ENCODE results near the gene UBR4.

Gene UBR4

DNA sequence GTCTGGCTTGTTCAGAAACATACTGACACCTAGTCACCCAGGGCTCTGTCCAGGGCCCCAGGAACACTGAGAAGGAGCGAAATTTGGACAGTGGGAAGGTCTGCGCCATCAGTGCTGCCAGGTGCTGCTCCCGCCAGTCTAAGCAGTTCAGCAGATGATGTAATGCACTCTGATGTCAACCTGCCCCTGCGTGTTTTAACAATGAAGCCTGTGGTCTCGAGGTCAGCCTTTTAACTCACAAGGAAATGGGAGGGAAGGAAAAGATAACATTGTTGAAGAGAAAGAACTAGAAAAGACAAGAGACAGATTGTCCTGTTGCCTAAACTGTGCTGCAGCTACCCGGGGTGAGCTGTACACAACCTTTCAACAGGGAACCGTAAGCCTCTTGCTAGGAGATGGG, 127.0 kb downstream of the UBR4 start:
- Mint-ChIP-seq H3K4me3 (no peak overlapping the region), H3K36me3 (ENCODE audit: low read depth) (peaks cover 56% of the 10 kb centered on the region), H3K27me3 (ENCODE audit: low read depth, poor library complexity) (no peaks in the 10 kb centered on the region), H3K27ac (peak overlapping the region; percentile 53), H3K9me3 (no peaks in the 10 kb centered on the region), H3K4me1 (peaks cover 16% of the 10 kb centered on the region)
- TF ChIP-seq, protein P1, sequence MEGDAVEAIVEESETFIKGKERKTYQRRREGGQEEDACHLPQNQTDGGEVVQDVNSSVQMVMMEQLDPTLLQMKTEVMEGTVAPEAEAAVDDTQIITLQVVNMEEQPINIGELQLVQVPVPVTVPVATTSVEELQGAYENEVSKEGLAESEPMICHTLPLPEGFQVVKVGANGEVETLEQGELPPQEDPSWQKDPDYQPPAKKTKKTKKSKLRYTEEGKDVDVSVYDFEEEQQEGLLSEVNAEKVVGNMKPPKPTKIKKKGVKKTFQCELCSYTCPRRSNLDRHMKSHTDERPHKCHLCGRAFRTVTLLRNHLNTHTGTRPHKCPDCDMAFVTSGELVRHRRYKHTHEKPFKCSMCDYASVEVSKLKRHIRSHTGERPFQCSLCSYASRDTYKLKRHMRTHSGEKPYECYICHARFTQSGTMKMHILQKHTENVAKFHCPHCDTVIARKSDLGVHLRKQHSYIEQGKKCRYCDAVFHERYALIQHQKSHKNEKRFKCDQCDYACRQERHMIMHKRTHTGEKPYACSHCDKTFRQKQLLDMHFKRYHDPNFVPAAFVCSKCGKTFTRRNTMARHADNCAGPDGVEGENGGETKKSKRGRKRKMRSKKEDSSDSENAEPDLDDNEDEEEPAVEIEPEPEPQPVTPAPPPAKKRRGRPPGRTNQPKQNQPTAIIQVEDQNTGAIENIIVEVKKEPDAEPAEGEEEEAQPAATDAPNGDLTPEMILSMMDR (IDR thresholded peaks at IDR 0.05), result no peak
- no peak for DNase-seq

DNA sequence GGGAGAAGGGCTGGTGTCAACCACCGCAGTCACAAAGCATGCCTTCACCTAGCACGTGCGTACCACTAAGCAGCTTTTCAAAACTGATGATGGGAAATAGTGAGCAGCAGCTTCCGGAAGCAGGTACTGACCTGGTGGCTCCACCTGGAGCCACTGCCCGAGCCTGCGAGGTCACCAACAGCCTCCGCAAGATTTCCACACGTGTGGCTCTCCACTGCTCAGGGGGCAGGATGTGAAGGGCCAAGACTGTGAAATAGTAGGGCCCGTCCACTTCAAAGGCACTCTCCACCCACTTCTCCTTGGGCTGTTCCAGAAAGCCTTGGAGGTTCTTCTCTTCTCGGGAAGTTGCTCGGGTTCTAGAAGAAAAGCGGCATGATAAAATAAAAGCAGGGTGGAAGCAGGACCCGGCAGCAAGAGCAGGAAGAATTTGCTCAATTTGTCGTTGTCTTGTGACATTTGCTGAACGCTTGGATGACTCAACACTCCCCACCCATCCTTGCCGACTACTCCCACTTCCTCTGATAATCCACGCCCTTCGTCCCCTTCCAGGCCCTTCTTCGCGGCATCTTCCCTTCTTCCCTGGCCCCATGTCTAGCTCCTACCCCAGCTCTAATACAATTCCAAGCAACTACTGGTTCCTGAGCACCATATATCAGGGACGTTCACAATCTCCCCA, 128.7 kb downstream of the UBR4 start:
- no peaks in the 10 kb centered on the region for H3K27me3 Mint-ChIP-seq (ENCODE audit: low read depth, poor library complexity)
- H3K27ac Mint-ChIP-seq, result no peak overlapping the region
- H3K4me3 Mint-ChIP-seq, result no peak overlapping the region
- no peaks in the 10 kb centered on the region for H3K9me3 Mint-ChIP-seq
- peaks cover 72% of the 10 kb centered on the region for H3K36me3 Mint-ChIP-seq (ENCODE audit: low read depth)
- TF ChIP-seq, protein P1 (IDR thresholded peaks at IDR 0.05), result no peak
- peaks cover 16% of the 10 kb centered on the region for H3K4me1 Mint-ChIP-seq
- DNase-seq, result no peak

DNA sequence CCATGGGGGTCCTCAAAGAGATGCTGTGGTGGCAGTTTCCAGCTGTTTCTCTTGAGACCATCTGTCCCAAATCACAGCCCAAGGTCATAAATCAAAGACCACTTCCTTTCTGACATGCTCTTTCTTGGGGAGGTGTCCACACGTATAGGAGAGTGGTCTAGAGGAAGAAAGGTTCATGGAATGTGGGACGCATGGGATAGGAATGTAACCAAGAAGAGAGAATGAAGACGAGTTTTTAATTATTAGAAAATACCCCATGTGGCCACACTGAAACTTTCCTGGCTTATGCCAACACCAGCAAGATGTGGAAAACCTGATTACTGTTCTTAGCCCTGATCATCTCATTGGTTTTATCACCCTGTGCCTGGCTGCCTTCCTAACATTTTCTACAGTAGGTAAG, 129.3 kb downstream of the UBR4 start:
- Mint-ChIP-seq H3K36me3 (ENCODE audit: low read depth) (peaks cover 78% of the 10 kb centered on the region), H3K4me3 (no peak overlapping the region), H3K4me1 (peaks cover 16% of the 10 kb centered on the region), H3K27me3 (ENCODE audit: low read depth, poor library complexity) (no peaks in the 10 kb centered on the region), H3K9me3 (no peaks in the 10 kb centered on the region), H3K27ac (no peak overlapping the region)
- no peak for DNase-seq
- TF ChIP-seq, protein P1 (IDR thresholded peaks at IDR 0.05), result no peak

DNA sequence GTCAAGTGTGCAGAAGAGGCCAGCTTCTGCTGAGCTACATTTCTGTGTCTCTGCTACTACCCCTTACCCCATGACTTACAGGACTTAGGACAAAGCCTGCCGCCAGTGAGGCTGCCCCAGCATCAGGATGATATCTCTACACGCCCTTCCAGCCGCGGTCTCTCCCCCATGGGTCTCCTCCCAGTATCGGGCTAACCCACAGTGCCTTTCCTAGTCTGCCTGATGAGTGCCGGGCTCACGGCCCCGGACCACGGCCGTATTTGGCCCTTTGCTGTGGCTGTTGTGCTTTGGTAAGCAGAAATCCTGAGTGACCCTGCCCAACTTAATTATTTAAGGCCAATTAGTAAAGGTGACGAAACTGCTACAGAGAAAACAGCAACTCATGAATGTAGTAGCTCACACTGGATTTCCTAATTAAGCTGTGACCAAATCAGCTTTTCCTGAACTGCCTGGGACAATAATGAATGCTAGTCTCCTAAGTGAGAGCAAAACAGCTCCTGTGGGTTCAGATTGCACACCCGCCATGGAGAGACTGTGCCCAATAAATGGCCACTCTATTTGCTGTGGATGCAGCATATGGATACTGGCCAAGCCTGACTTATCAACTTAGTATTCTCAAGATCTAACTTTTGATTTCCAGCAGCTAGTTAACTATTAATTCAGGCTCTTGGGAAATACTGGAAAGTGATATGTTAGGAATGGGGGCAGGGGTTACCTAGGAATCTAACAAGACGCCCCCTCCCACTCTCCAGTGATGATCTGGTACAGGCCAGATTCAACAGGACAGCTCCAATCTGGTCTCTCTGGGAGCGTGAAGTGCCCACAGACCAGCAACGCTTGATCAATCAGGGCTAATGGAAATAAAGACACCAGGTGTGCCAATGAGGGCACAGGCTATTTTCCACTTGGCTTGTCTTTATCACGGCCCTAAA, 130.3 kb downstream of the UBR4 start:
- Mint-ChIP-seq H3K27me3 (ENCODE audit: low read depth, poor library complexity) (no peaks in the 10 kb centered on the region), H3K4me3 (no peak overlapping the region), H3K4me1 (peaks cover 16% of the 10 kb centered on the region), H3K27ac (peak overlapping the region; percentile 42), H3K36me3 (ENCODE audit: low read depth) (peaks cover 87% of the 10 kb centered on the region), H3K9me3 (no peaks in the 10 kb centered on the region)
- TF ChIP-seq, protein P1 (IDR thresholded peaks at IDR 0.05), result no peak
- DNase-seq, result no peak

DNA sequence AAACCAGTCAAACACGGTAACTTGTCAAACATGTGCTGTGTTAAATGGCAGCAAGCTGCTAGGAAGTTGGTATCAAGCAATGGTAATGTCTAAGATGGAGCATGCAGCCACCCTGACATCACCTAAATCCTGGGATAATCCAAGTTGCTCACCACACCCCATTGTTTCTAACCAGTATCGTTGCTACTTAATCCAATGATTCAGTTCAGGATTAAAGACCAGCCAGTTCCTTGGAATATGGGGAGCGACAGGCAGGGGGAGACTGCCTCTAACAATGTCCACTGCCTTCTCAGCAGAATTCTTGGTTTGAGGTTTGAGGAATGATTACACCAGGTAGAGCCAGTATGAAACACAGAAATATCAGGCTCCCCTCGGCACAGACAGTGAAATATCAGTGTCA, 131.5 kb downstream of the UBR4 start:
- peaks cover 16% of the 10 kb centered on the region for H3K4me1 Mint-ChIP-seq
- peaks cover 82% of the 10 kb centered on the region for H3K36me3 Mint-ChIP-seq (ENCODE audit: low read depth)
- H3K27ac Mint-ChIP-seq, result no peak overlapping the region
- H3K4me3 Mint-ChIP-seq, result no peak overlapping the region
- H3K27me3 Mint-ChIP-seq (ENCODE audit: low read depth, poor library complexity), result no peaks in the 10 kb centered on the region
- DNase-seq, result no peak
- TF ChIP-seq, protein P1 (IDR thresholded peaks at IDR 0.05), result no peak
- no peaks in the 10 kb centered on the region for H3K9me3 Mint-ChIP-seq

Data from nephron progenitor cell (in vitro differentiated cells).